GM18858 (cell line): ENCODE data around the gene KPTN.

ENCODE experiments used
- ATAC-seq: cut with Tn5 transposase; IDR thresholded peaks from one replicate; pipeline ENCODE4 v1.9.1; 2021; ENCODE audit not compliant: unreplicated experiment

KPTN gene

GRCh38 chr19:47483800-47484690 is at the start of gene KPTN:
Gene KPTN (minus strand): TSS chr19:47484219. CDS start chr19:47484160, 59 bp downstream.
- peak; percentile 46 for ATAC-seq

GRCh38 chr19:47531640-47532387 is 47.8 kb upstream of the KPTN start:
- ATAC-seq = no peak

- no peak for ATAC-seq
These were observed 45.2 kb upstream of the KPTN start for GRCh38 chr19:47529018-47529742.

DNA sequence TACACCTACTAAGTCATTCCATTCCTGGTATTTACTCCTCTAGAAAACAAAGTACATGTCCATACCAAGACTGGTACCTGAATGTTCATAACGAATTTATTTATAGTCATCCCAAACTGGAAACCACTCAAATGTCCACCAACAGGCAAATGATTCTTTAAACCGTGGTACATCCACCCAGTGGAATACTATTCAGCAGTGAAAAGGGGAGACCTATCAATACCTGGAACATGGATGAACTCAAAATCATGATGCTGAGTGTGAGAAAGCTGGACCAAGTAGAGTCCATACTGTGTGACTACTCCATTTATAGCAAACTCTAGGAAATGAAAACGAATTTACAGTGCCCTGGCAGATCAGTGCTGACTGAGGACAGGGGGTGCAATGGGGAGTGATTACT is 42.8 kb upstream of the KPTN start:
- ATAC-seq = no peak

DNA sequence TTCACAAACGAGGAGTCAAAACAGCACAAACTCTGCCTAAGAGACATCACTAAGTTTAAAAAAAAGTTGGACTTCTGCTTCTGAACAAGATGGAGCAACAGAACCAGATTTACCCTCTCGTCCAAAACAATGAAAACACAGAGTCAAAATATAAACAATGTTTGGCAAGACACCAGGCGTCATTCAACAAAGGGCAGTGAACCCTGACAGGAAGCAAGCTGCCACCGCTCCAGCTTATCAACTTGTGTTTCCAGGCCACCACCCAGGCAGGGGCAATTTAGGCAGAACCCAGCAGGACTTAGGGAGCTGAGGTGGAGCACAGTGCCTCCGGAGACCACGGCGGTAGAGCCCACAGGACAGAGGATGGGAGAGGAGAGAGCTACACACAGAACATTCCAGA is 39.5 kb upstream of the KPTN start:
- no peak for ATAC-seq

- ATAC-seq = no peak
These were observed 37.6 kb upstream of the KPTN start for GRCh38 chr19:47521473-47522180.

DNA sequence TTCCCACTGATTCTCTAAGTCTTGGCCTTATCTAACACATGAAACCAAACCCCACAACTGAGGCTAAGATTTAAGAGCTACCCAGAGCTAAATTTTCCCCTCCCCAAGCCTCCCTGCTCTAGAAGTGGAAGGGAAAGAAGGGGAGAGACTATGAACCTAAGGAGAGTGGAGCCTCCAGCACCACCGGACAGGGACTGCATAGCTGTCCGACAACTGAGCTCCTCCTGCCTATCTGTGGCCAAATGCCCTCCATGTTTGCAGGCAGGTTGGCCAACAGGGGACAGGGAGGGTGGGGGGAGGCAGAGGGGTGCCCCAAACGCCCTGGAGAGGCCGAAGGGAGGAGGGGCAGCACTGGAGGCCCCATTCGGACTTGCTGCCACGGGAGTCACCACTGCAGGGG is 36.8 kb upstream of the KPTN start:
- no peak for ATAC-seq

DNA sequence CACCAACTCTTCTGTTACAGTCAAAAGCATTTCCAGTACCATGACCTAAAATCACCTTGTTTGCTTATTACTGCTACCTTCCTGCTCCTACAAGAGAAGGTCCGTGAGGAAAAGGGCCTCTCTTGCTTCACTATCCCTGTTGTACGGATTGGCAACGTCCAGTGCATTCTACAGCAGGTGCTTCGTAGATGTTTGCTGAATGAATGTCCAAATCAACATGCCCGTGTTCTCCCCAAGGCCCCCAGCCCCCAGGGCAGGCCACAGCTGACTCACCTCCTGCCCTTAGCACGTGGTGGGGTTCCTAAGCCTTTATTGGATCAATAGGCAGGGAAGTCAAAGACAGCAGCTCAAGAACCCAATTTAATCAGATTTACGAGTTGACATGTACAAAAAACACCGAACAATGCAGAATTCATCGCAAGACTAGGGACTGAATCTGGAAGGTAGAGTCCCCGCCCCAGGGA is 36.4 kb upstream of the KPTN start:
- no peak for ATAC-seq

- no peak for ATAC-seq
These were observed 34.8 kb upstream of the KPTN start for GRCh38 chr19:47518854-47519253.

DNA sequence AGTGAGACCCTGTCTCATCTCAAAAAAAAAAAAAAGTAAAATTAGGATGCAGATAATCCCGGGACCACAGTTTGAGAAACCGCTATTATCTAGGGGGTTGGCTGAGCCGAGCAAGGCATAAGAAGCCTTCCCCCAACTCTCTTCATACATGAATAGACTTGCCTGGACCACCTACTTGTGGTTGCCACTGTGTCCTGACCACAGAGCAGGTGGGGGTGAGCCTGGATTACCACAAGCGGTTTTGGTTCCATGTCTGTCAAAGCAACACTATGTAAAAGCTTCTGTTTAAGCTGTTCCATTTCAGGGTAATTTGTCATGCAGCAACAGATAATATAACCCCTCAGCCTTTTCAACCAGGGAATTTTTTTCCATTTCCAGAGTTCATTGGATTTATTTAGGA is 34.1 kb upstream of the KPTN start:
- no peak for ATAC-seq

DNA sequence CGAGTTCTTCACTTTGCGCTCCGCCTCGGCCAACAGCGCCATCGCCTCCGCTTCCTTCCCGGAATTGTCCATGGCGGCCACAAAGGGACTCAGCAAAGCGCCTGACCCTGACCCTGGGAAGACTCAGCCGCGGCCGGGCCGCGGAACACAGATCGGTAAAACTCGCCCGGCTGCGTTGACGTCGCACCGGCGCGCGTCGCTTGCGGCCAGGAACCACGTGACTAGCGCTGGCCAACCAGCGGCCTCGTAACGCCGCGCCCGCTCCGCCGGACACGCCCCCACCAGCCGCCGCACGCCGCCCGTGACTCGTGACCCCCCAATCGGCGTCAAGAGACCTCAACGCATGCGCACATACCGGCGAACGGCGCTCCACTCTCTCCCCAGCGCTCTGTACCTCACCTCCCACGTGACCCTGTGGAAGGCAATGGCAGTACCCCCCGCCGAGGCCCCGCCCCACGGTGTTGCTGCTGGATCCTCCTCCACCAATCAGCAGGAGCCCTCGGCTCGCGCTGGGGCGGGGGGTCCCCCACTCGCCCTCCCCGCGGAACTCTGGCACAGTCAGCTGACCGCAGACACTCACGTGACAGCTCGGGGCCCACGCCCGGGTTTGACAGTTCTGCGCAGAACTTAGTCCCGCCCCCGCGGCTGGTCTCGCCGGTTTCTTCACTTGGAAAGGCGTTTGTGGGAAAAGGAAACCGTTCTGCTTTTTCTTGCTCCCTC is 31.0 kb upstream of the KPTN start, which contains the start of gene NAPA:
TSS of gene NAPA (minus strand) at position 195 of the 720 bp plus-strand sequence. CDS start at position 72, 123 bp downstream.
- peak; percentile 76 for ATAC-seq

DNA sequence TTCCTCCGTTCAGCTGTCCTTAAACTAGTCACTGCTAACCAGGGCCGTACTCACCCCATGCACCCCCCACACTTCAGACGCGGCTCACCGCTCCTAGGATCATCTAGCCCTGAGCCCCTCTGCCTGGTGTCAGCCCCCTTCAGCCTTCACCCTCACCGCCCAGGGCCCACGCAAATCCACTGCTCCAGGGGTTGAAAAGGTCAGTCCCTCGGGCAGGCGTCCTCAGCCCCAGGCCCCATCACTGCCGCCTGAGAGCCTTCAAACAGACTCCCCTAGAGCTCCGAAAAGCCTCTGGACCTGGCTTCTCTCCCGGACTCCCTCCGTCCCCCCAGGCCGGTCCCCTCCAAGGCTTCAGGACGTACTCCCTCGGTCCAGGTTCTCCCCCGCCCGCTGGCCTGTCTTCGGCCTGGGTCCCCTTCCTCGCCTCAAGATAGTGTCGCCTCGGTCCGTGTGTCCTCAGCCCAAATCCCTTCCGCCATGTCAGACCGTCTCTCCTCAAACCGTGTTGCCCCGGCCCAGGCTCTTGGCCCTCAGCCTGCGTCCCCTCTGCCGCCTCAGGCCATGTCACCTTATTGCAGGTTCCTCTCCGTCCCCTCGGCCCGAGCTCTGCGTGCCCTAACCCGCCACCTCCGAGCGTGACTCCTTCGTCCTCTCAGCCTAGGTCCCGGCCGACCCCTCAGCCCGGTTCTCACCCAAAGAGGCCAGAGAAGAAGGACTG is 30.3 kb upstream of the KPTN start:
- no peak for ATAC-seq

GRCh38 chr19:47512948-47513319 is 28.9 kb upstream of the KPTN start:
- ATAC-seq = no peak

GRCh38 chr19:47512183-47512947 is 28.3 kb upstream of the KPTN start:
- no peak for ATAC-seq

DNA sequence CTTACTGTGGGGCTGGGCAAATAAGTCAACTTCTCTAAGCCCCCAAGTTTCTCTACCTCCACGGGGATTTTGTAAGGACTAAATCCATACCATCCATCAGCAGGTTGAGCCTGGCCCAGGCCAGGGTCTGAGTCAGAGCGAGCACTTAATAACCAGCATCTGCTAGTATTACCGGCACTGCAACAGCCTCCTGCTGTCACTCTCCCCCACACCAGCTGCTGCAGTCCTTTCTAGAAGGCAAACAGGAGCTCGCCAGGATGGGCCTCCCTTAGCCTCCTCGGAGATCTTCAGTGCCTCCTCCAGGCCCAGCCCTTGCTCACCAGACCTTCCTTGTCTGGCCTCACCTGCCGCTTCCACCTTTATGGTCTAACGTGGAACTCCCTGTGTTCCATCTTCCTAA is 27.7 kb upstream of the KPTN start:
- ATAC-seq = no peak

GRCh38 chr19:47511128-47511517 is 27.1 kb upstream of the KPTN start:
- ATAC-seq = no peak

GRCh38 chr19:47510516-47511127 is 26.6 kb upstream of the KPTN start:
- no peak for ATAC-seq

DNA sequence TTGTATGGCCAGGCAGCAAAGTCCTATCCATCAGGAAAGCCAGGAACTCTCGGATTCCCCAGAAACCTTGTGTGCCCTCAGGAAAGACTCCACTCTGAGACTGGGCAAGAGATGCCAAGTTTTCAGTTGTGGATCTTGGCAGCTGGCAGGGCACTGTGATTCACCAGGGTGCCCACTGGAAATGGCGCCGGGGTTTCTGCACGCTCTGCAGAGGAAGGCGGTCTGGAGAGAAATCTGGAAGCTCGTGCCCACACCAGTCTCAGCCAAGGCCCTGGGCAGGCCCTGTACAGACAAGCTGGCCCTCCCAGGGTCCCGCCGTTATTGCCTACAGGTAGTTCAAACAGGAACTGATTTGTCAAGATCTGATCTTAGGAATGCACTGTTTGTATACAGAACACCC is 26.0 kb upstream of the KPTN start:
- no peak for ATAC-seq
